Lung (tissue), 12 donors: ENCODE data around the gene MAP3K4. TPM values are rescaled to one million over a fixed set of nuclear protein-coding genes. Genes with fewer than 3 reads are reported as not detected.

Source experiments
- ATAC-seq: fragments of 200-7000 bp; cut with Tn5 transposase; one replicate; pipeline ENCODE4 v1.9.1; 2020; ENCODE audit warnings: moderate number of reproducible peaks; ENCODE audit not compliant: insufficient read depth, low FRiP score
- DNase-seq, 3 donors: peaks; one replicate each; pipeline ENCODE4 v3.0.0-alpha.2; 2013 to 2017
- H3K27ac ChIP-seq, 2 donors: one replicate each; pipeline ENCODE4 v1.5.1; 2013; ENCODE audit warnings: mild to moderate bottlenecking in 2 of 2, moderate library complexity in 2 of 2, control low read depth in 1 of 2, inconsistent platforms in 1 of 2, low read depth in 1 of 2, low read length in 1 of 2
- H3K27me3 ChIP-seq, 3 donors: one replicate each; pipeline ENCODE4 v1.5.1; 2013; ENCODE audit warnings: low read length in 2 of 3; ENCODE audit not compliant: control insufficient read depth in 3 of 3, insufficient read depth in 3 of 3
- H3K36me3 ChIP-seq, 4 donors: one replicate each; pipeline ENCODE4 v1.5.1; 2013; ENCODE audit warnings: low read length in 4 of 4, mild to moderate bottlenecking in 1 of 4, moderate library complexity in 1 of 4; ENCODE audit not compliant: control insufficient read depth in 4 of 4, insufficient read depth in 4 of 4
- H3K4me1 ChIP-seq, 5 donors: one replicate each; pipeline ENCODE4 v1.5.1; 2013; ENCODE audit warnings: low read length in 5 of 5, mild to moderate bottlenecking in 2 of 5, moderate library complexity in 1 of 5; ENCODE audit not compliant: control insufficient read depth in 5 of 5, insufficient read depth in 5 of 5
- H3K4me3 ChIP-seq: one replicate; pipeline ENCODE4 v1.5.1; 2013; ENCODE audit warnings: mild to moderate bottlenecking, control low read depth, moderate library complexity
- H3K9ac ChIP-seq, 2 donors: one replicate each; pipeline ENCODE4 v1.5.1; 2013; ENCODE audit warnings: low read length in 2 of 2, control low read depth in 1 of 2; ENCODE audit not compliant: insufficient read depth in 1 of 2
- H3K9me3 ChIP-seq, 4 donors: one replicate each; pipeline ENCODE4 v1.5.1; 2013; ENCODE audit warnings: low read length in 3 of 4, mild to moderate bottlenecking in 1 of 4, moderate library complexity in 1 of 4; ENCODE audit not compliant: control insufficient read depth in 4 of 4, insufficient read depth in 3 of 4
- WGBS, 2 donors: extraction: QIAGEN DNeasy Blood & Tissue Kit; methylation state at CpG; one replicate each; pipeline ENCODE4 v1.1.7; 2013; 5-methylcytosine and 5-hydroxymethylcytosine counted together
- polyA plus RNA-seq, 2 donors: library from polyadenylated mRNA; stranded (reverse); fragments of 200-250 nt; gene quantifications; one replicate each; pipeline ENCODE4 v1.2.1, GENCODE V29; 2013
- total RNA-seq, 2 donors: library from RNA; depleted of rRNA in 1 of 2; stranded (reverse); fragments of >200 nt in 1 of 2; gene quantifications; one replicate each; pipeline ENCODE4 v1.2.1, GENCODE V29; 2014 to 2021
- TF ChIP-seq, protein P1 (sequence below): IDR thresholded peaks from 2 replicates; pipeline ENCODE4 v1.5.1; 2012; ENCODE audit warnings: mild to moderate bottlenecking; ENCODE audit errors: control extremely low read depth, extremely low read depth
- donor health status: control.
- donor health status: control.
- donor health status: Bipolar disorder and iron deficiency.
- donor health status: healthy.
- donor health status: DM: yes; HTN: yes; CAD: no.

MAP3K4 gene
- total and polyA plus RNA-seq, 4 donors, result 8.6 to 56.8 (median 29.9) TPM

DNA sequence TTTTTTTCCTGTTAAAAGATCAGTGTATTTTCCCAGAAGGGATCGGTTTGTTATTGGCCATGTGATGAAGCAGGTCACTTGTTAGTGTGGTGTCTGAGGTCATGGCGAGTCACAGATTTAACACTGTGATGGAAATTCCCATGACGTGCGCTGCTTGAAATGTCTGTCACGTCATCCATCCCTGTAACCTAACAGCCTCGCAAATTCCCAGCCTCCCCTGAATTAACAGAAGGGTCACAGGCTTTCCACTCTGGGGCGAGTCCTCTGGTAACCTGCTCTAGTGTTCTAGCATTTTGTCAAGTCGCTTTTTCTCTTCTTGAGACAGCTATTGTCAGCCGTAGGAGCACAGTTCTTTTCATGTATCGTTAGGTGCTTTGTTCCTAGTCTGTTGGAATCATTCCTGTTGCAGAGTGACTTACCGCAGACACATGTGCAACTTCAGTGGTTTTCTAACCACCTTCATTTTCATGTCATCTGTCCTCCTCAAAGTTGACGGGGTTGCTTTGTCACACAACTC lies 137.2 kb downstream of the MAP3K4 start:
- ATAC-seq (no peak), DNase-seq (no peak)
- Histone ChIP-seq H3K4me3 (no peak overlapping the region), H3K27me3 (no peaks in the 10 kb centered on the region), H3K4me1 (peaks cover 0 to 2% (median 0%) of the 10 kb centered on the region in 5 donors), H3K9ac (no peak overlapping the region), H3K36me3 (peaks cover 0 to 31% (median 16%) of the 10 kb centered on the region in 4 donors), H3K9me3 (peaks cover 0 to 2% (median 0%) of the 10 kb centered on the region in 4 donors), H3K27ac (no peak overlapping the region)
- TF ChIP-seq, protein P1, sequence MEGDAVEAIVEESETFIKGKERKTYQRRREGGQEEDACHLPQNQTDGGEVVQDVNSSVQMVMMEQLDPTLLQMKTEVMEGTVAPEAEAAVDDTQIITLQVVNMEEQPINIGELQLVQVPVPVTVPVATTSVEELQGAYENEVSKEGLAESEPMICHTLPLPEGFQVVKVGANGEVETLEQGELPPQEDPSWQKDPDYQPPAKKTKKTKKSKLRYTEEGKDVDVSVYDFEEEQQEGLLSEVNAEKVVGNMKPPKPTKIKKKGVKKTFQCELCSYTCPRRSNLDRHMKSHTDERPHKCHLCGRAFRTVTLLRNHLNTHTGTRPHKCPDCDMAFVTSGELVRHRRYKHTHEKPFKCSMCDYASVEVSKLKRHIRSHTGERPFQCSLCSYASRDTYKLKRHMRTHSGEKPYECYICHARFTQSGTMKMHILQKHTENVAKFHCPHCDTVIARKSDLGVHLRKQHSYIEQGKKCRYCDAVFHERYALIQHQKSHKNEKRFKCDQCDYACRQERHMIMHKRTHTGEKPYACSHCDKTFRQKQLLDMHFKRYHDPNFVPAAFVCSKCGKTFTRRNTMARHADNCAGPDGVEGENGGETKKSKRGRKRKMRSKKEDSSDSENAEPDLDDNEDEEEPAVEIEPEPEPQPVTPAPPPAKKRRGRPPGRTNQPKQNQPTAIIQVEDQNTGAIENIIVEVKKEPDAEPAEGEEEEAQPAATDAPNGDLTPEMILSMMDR, result no peak
- 87 to 90% methylated on average over 12 of the region's 12 CpGs for WGBS, 2 donors

DNA sequence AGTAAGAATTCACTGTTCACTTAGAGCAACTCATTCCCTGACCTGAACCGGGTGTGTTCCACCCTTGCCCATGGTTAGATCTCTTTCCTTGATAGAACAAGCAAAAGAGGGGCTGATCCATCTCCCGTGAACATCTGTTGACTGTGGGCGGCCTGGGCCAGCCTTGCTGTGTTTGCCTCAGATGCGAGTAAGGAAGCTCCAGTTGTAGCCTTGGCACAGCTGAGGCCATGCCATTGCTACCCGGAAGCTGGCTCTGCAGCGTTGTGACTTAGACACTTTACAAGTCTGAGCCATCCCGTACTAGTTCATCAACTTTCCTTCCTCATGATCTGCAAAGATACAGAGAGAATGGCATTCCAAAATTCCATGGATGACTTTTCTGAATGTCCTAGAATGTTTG lies 139.0 kb downstream of the MAP3K4 start:
- no peak for DNase-seq
- Histone ChIP-seq H3K4me1 (peaks cover 0 to 2% (median 0%) of the 10 kb centered on the region in 5 donors), H3K27ac (no peak overlapping the region), H3K36me3 (peaks cover 0 to 29% (median 19%) of the 10 kb centered on the region in 4 donors), H3K4me3 (no peak overlapping the region), H3K9ac (no peak overlapping the region), H3K27me3 (no peaks in the 10 kb centered on the region), H3K9me3 (peaks cover 0 to 2% (median 0%) of the 10 kb centered on the region in 4 donors)
- TF ChIP-seq, protein P1, result no peak
- WGBS, 2 donors, result 93 to 94% methylated on average over 7 of the region's 7 CpGs
- no peak for ATAC-seq

DNA sequence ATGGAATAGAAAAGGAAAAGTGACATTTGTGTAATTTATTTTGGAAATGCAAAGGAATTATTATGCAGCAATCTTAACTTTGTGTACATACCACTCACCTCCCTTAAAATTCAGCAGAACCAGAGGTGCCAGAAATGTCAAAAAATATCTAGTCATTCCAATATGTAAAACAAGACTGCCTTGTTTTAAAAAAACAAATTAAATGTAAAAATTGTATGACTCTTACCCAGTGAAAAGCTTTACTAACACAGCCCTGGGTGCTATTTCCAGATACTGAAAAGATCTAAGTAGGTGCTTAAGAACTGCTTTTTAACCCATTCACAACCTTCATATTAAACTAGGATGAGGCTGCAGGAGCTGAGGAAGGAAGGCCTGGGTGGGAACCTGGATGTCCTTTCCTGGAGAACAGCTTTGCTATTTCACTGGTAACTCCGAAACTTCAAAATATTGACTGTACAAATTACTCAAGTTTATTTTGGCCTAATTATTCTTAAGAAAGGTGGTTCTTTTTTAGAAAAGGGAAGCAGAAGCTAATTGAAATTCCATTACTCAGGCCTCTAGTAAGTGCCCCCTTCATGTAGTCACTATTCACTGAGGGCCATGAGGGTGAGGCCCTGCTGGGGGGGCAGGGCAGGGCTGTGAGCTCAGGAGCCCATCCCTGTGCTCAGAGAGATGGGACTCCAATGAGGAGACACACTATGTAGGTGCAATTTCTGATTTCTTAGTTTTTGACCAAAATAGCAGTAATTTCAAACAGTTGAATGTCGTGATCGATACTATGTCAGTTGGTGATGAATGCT lies 139.6 kb downstream of the MAP3K4 start:
- Histone ChIP-seq H3K9me3 (peaks cover 0 to 2% (median 0%) of the 10 kb centered on the region in 4 donors), H3K27me3 (no peaks in the 10 kb centered on the region), H3K4me1 (peaks cover 0 to 2% (median 0%) of the 10 kb centered on the region in 5 donors), H3K27ac (no peak overlapping the region), H3K9ac (no peak overlapping the region), H3K4me3 (no peak overlapping the region), H3K36me3 (peaks cover 0 to 28% (median 20%) of the 10 kb centered on the region in 4 donors)
- TF ChIP-seq, protein P1, result no peak
- DNase-seq, result no peak
- 92 to 93% methylated on average over 3 of the region's 3 CpGs for WGBS, 2 donors
- no peak for ATAC-seq
